T-cell (primary cell): ENCODE measurements around the gene ZNF667. TPM values are rescaled to one million over a fixed set of nuclear protein-coding genes. Genes with fewer than 3 reads are reported as not detected.

Source experiments
- ATAC-seq, 4 experiments: fragments of 200-7000 bp in 3 of 4; fragments of 150-1000 bp in 1 of 4; cut with Tn5 transposase; replicated peaks in 1 of 4; 1 replicate in 3 of 4; 2 replicates in 1 of 4; pipeline ENCODE4 v1.10.0; 2021; ENCODE audit warnings: moderate library complexity in 3 of 4, mild to moderate bottlenecking in 2 of 4, moderate number of reproducible peaks in 1 of 4
- CTCF ChIA-PET, 2 donors: fragments of 300-600 bp; sonication (Branson Sonifier 250); formaldehyde crosslinking; loops; one replicate each; lab custom pipeline; 2022; ENCODE audit warnings: antibody characterized with exemption in 2 of 2; lab: Charles Lee
- POLR2A ChIA-PET, 2 donors: fragments of 300-600 bp; sonication (Branson Sonifier 250); formaldehyde crosslinking; loops; one replicate each; lab custom pipeline; 2022; ENCODE audit warnings: antibody characterized with exemption in 2 of 2; lab: Charles Lee
- DNase-seq, 35 experiments: peaks; one replicate each; pipeline versions ENCODE4 v3.0.0 to v3.0.0-alpha.2; 2013 to 2023
- H3K27ac ChIP-seq: one replicate; pipeline ENCODE4 v1.5.1; 2013; ENCODE audit warnings: low read length
- H3K27me3 ChIP-seq, 2 experiments: replicated peaks in 1 of 2; 1 replicate in 1 of 2; 2 replicates in 1 of 2; pipeline versions ENCODE4 v1.6.1 to v1.7.0; 2013; ENCODE audit warnings: low read length in 1 of 2, mixed read lengths in 1 of 2; ENCODE audit not compliant: control insufficient read depth in 2 of 2, insufficient read depth in 2 of 2; ENCODE audit errors: extremely low read depth in 1 of 2
- H3K36me3 ChIP-seq, 2 donors: 1 replicate in 1 of 2; 2 replicates in 1 of 2; pipeline versions ENCODE4 v1.6.1 to v1.7.0; 2013; ENCODE audit warnings: low read length in 1 of 2; ENCODE audit not compliant: control insufficient read depth in 2 of 2, insufficient read depth in 1 of 2; ENCODE audit errors: extremely low read depth in 1 of 2
- H3K4me1 ChIP-seq, 2 experiments: 1 replicate in 1 of 2; 2 replicates in 1 of 2; pipeline versions ENCODE4 v1.6.1 to v1.7.0; 2013; ENCODE audit warnings: low read length in 2 of 2, mixed read lengths in 1 of 2; ENCODE audit not compliant: insufficient read depth in 2 of 2, control insufficient read depth in 1 of 2; ENCODE audit errors: extremely low read depth in 1 of 2
- H3K4me3 ChIP-seq, 2 donors: 1 replicate in 1 of 2; 2 replicates in 1 of 2; pipeline versions ENCODE4 v1.5.1 to v1.7.0; 2013; ENCODE audit warnings: mild to moderate bottlenecking in 2 of 2, low read length in 1 of 2, moderate library complexity in 1 of 2; ENCODE audit not compliant: control insufficient read depth in 1 of 2; ENCODE audit errors: extremely low read depth in 1 of 2
- H3K9me3 ChIP-seq: 2 replicates; pipeline ENCODE4 v1.7.0; 2013
- H3K27ac Mint-ChIP-seq, 2 donors: one replicate each; pipeline ENCODE4 v1.8.0; 2020 to 2021; ENCODE audit warnings: mild to moderate bottlenecking in 2 of 2, mixed read lengths in 2 of 2
- H3K27me3 Mint-ChIP-seq, 2 donors: one replicate each; pipeline ENCODE4 v1.8.0; 2021 to 2022; ENCODE audit warnings: mixed read lengths in 2 of 2
- H3K36me3 Mint-ChIP-seq: one replicate; pipeline ENCODE4 v1.8.0; 2021; ENCODE audit warnings: mixed read lengths
- H3K4me1 Mint-ChIP-seq, 3 donors: one replicate each; pipeline ENCODE4 v1.8.0; 2020 to 2022; ENCODE audit warnings: mixed read lengths in 3 of 3, mild to moderate bottlenecking in 1 of 3
- H3K4me3 Mint-ChIP-seq, 3 donors: one replicate each; pipeline ENCODE4 v1.8.0; 2020 to 2022; ENCODE audit warnings: mild to moderate bottlenecking in 3 of 3, mixed read lengths in 3 of 3, moderate library complexity in 3 of 3
- H3K9me3 Mint-ChIP-seq, 3 donors: one replicate each; pipeline ENCODE4 v1.8.0; 2020 to 2022; ENCODE audit warnings: mixed read lengths in 3 of 3
- WGBS: methylation state at CpG from one replicate; pipeline ENCODE4 v1.1.5; 2013; ENCODE audit warnings: missing lambda C conversion rate; ENCODE audit not compliant: insufficient coverage; 5-methylcytosine and 5-hydroxymethylcytosine counted together
- total RNA-seq, 35 experiments: library from RNA in 6 of 35; stranded (reverse) in 6 of 35; fragments of 120-200 nt in 1 of 35; gene quantifications; one replicate each; pipeline versions ENCODE4 v1.2.1 to v1.2.4 and lab custom pipeline; 2013 to 2026

ZNF667 gene
- total RNA-seq, 5 donors from 2014 or later (not counting 1 experiment from before 2014, with no cell fraction given): 0.56 to 5.2 (median 1.8) TPM

- WGBS: no CpG with 5 or more reads among the region's 3 CpGs
- POLR2A ChIA-PET: no interaction called here
- peaks cover 15% of the 10 kb centered on the region for H3K36me3 Mint-ChIP-seq
- H3K27ac ChIP-seq: no peak overlapping the region
- H3K27ac Mint-ChIP-seq: no peak overlapping the region
- H3K36me3 ChIP-seq: peaks cover 0 to 7% of the 10 kb centered on the region in 2 donors
- no peak overlapping the region for H3K4me3 Mint-ChIP-seq
- H3K4me1 Mint-ChIP-seq: no peaks in the 10 kb centered on the region
- no peaks in the 10 kb centered on the region for H3K27me3 ChIP-seq
- H3K4me3 ChIP-seq: no peak overlapping the region
- DNase-seq (no peak), ATAC-seq (no peak)
- no peaks in the 10 kb centered on the region for H3K4me1 ChIP-seq
- H3K9me3 ChIP-seq: peaks cover 14% of the 10 kb centered on the region
- no peaks in the 10 kb centered on the region for H3K27me3 Mint-ChIP-seq
- CTCF ChIA-PET: no interaction called here
- H3K9me3 Mint-ChIP-seq: peaks cover 54 to 68% (median 57%) of the 10 kb centered on the region in 3 donors
Observed at GRCh38 chr19:56491399-56491798, 14.3 kb upstream of the ZNF667 start.

GRCh38 chr19:56477429-56478338 is 539 bp upstream of the ZNF667 start:
- H3K27me3 ChIP-seq: peaks cover 0 to 30% of the 10 kb centered on the region in 2 experiments
- peaks cover 4 to 6% of the 10 kb centered on the region in 2 experiments for H3K4me1 ChIP-seq
- peak; percentile 76 to 85 (median 82) for ATAC-seq
- H3K36me3 ChIP-seq: no peaks in the 10 kb centered on the region
- H3K4me1 Mint-ChIP-seq: peaks cover 0 to 14% (median 12%) of the 10 kb centered on the region in 3 donors
- CTCF ChIA-PET: no interaction called here
- WGBS: 7% methylated on average over 75 of the region's 80 CpGs
- peak overlapping the region; percentile 18 to 78 for H3K4me3 ChIP-seq
- no peak overlapping the region for H3K27ac ChIP-seq
- peaks cover 36% of the 10 kb centered on the region in 2 donors for H3K27me3 Mint-ChIP-seq
- POLR2A ChIA-PET: no interaction called here
- H3K36me3 Mint-ChIP-seq: peaks cover 20% of the 10 kb centered on the region
- H3K9me3 Mint-ChIP-seq: peaks cover 39 to 59% (median 55%) of the 10 kb centered on the region in 3 donors
- peak overlapping the region; percentile 87 to 90 (median 87) for H3K4me3 Mint-ChIP-seq
- DNase-seq: peak; percentile 1 to 81 (median 57)
- peak overlapping the region; percentile 79 to 84 for H3K27ac Mint-ChIP-seq
- peaks cover 7% of the 10 kb centered on the region for H3K9me3 ChIP-seq

GRCh38 chr19:56476093-56476492 is 1.1 kb downstream of the ZNF667 start:
- ChIA-PET POLR2A (no interaction called here), CTCF (no interaction called here)
- peaks cover 0 to 30% of the 10 kb centered on the region in 2 experiments for H3K27me3 ChIP-seq
- H3K4me3 Mint-ChIP-seq: no peak overlapping the region
- H3K27ac ChIP-seq: no peak overlapping the region
- DNase-seq (no peak), ATAC-seq (no peak)
- peaks cover 4 to 6% of the 10 kb centered on the region in 2 experiments for H3K4me1 ChIP-seq
- H3K4me3 ChIP-seq: no peak overlapping the region
- peaks cover 25% of the 10 kb centered on the region for H3K36me3 Mint-ChIP-seq
- WGBS: 83% methylated on average over 1 of the region's 10 CpGs
- peaks cover 32 to 36% of the 10 kb centered on the region in 2 donors for H3K27me3 Mint-ChIP-seq
- peaks cover 0 to 14% (median 12%) of the 10 kb centered on the region in 3 donors for H3K4me1 Mint-ChIP-seq
- peaks cover 39 to 71% (median 63%) of the 10 kb centered on the region in 3 donors for H3K9me3 Mint-ChIP-seq
- no peak overlapping the region for H3K27ac Mint-ChIP-seq
- no peaks in the 10 kb centered on the region for H3K36me3 ChIP-seq
- peaks cover 7% of the 10 kb centered on the region for H3K9me3 ChIP-seq

GRCh38 chr19:56474308-56474707 is 2.8 kb downstream of the ZNF667 start:
- H3K4me1 Mint-ChIP-seq: peaks cover 0 to 14% (median 12%) of the 10 kb centered on the region in 3 donors
- H3K9me3 Mint-ChIP-seq: peaks cover 33 to 74% (median 61%) of the 10 kb centered on the region in 3 donors
- no peak overlapping the region for H3K27ac Mint-ChIP-seq
- H3K27me3 Mint-ChIP-seq: peaks cover 27 to 32% of the 10 kb centered on the region in 2 donors
- DNase-seq (no peak), ATAC-seq (no peak)
- no peak overlapping the region for H3K27ac ChIP-seq
- ChIA-PET POLR2A (no interaction called here), CTCF (interaction anchor here in 1 of 2 donors (0.6 kb wide), 1 partner anchor 58 kb away, joined by 4 read pairs; no protein-coding TSS in a partner anchor)
- no peak overlapping the region for H3K4me3 ChIP-seq
- WGBS: 75% methylated on average over 2 of the region's 3 CpGs
- no peaks in the 10 kb centered on the region for H3K36me3 ChIP-seq
- no peak overlapping the region for H3K4me3 Mint-ChIP-seq
- H3K4me1 ChIP-seq: peaks cover 4 to 6% of the 10 kb centered on the region in 2 experiments
- peaks cover 0 to 30% of the 10 kb centered on the region in 2 experiments for H3K27me3 ChIP-seq
- H3K9me3 ChIP-seq: peaks cover 7% of the 10 kb centered on the region
- peaks cover 24% of the 10 kb centered on the region for H3K36me3 Mint-ChIP-seq

- H3K9me3 ChIP-seq: peaks cover 23% of the 10 kb centered on the region
- H3K27me3 Mint-ChIP-seq: no peaks in the 10 kb centered on the region
- DNase-seq: no peak
- CTCF ChIA-PET: no interaction called here
- peaks cover 23% of the 10 kb centered on the region for H3K36me3 Mint-ChIP-seq
- no peaks in the 10 kb centered on the region for H3K36me3 ChIP-seq
- H3K4me1 Mint-ChIP-seq: no peaks in the 10 kb centered on the region
- no peaks in the 10 kb centered on the region for H3K27me3 ChIP-seq
- peaks cover 40 to 60% (median 51%) of the 10 kb centered on the region in 3 donors for H3K9me3 Mint-ChIP-seq
- no peak overlapping the region for H3K27ac ChIP-seq
- POLR2A ChIA-PET: no interaction called here
- no peak for ATAC-seq
- no peak overlapping the region for H3K4me3 Mint-ChIP-seq
- H3K27ac Mint-ChIP-seq: no peak overlapping the region
- H3K4me3 ChIP-seq: no peak overlapping the region
- no peaks in the 10 kb centered on the region for H3K4me1 ChIP-seq
- 100% methylated on average over 1 of the region's 8 CpGs for WGBS
Observed at GRCh38 chr19:56441206-56441792, 35.8 kb downstream of the ZNF667 start.

GRCh38 chr19:56423985-56424353 is 53.2 kb downstream of the ZNF667 start:
- no peak for DNase-seq
- no peak overlapping the region for H3K4me3 Mint-ChIP-seq
- H3K27ac ChIP-seq: no peak overlapping the region
- H3K4me1 Mint-ChIP-seq: no peaks in the 10 kb centered on the region
- no peak for ATAC-seq
- no peaks in the 10 kb centered on the region for H3K4me1 ChIP-seq
- H3K36me3 Mint-ChIP-seq: peaks cover 69% of the 10 kb centered on the region
- peaks cover 26 to 69% (median 47%) of the 10 kb centered on the region in 3 donors for H3K9me3 Mint-ChIP-seq
- CTCF ChIA-PET: no interaction called here
- POLR2A ChIA-PET: no interaction called here
- WGBS: 100% methylated on average over 1 of the region's 1 CpG
- no peaks in the 10 kb centered on the region for H3K27me3 ChIP-seq
- H3K9me3 ChIP-seq: peaks cover 68% of the 10 kb centered on the region
- peaks cover 0 to 9% of the 10 kb centered on the region in 2 donors for H3K36me3 ChIP-seq
- H3K27me3 Mint-ChIP-seq: no peaks in the 10 kb centered on the region
- no peak overlapping the region for H3K4me3 ChIP-seq
- no peak overlapping the region for H3K27ac Mint-ChIP-seq
